CD4-positive, alpha-beta T cell treated with Interferon gamma for 1 hour (primary cell): ENCODE measurements around the gene FITM2.
A peak's percentile ranks its signal among the peaks of the same experiment; 100 is the strongest.
"Not testable (repeated sequence)": the region's sequence is repeated elsewhere in the genome, so short reads cannot be mapped to it uniquely, and the experiment has no call there.

ENCODE experiments used
- DNase-seq: peaks from one replicate; pipeline ENCODE4 v3.0.0-alpha.2; 2020

Gene FITM2

GRCh38 chr20:44310664-44311639 is at the start of gene FITM2:
Gene FITM2 (minus strand): TSS chr20:44311202. CDS start chr20:44311148, 54 bp downstream.
- peak; percentile 97 for DNase-seq

- no peak for DNase-seq
Measured at GRCh38 chr20:44360221-44360620, 49.2 kb upstream of the FITM2 start.

DNA sequence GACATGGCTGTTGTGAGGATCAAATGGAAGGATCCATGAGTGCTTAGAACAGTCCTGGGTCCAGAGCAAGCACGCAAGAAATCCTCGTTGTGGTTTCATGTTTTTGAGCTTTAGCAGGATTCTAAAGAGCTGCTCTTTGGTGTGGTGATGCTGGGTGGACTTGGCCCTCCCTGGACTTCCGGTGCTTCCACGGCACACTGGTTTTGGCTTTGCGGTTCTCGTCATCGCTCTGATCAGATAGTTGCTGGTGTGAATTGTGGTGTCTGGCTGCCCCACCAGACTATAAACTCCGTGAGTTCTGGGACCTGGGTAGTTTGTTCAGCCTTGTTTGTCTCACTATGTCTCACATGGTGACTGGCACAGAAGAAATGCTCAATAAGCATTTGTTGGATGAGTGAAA is 47.8 kb upstream of the FITM2 start:
- DNase-seq: no peak

DNA sequence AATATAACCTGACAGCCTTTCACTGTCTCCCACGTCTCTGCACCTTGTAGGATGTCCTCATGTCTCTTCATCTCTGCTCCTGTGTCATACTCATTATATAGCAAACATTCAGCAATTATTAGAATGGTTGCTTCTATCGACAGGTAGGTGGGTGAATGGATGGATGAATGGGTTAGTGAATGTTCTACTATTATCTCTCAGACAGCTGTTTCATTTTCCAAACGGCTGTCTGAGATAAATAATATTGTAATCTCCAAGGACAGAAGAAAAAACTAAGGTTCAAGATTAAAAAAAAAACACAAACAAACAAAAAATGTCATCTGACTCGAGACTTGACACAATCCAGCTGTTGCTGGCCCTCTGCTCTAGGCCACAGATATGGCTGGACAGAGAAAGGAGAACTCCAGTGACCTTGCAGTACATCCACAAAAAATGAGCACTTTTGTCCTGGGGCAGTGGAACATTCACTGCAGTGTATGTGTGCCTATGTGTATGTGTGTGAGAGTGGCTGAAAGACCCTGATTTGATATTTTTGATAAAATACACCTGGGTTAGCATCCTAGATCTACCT is 46.6 kb upstream of the FITM2 start:
- DNase-seq: no peak

DNA sequence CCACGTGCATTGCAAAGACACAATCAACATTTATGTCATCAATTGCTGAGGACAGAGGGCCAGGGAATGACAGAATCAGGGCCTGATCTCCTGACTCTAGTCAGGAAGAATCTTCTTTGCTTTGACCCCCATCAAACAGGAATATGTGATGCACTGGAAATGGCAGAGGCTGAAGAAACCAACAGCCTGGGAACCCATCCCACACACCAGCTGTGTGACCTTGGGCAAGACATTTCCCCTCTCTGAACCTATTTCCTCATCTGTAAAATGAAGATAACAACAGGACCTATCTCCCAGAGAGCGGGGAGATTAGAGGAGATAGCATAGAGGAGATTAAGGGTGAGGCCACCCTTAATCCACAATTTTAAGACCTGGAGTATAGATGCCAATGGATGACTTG is 46.0 kb upstream of the FITM2 start:
- no peak for DNase-seq

DNA sequence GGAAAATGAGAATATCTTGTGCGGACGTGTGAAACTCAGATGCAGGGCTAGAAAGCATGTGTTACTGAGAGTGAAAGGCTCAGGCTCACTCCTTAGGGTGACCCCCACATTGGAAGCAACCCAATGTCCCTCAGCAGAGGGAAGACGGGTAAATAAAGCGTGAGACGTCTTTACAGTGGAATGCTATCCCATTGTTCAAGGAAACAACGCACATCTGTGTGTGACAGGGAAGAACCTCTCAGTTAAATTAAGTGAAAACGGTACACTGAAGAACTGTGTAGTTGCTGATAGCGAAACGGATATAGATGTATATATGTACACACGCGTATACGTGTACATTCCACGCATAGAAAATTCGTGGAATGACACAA is 45.3 kb upstream of the FITM2 start:
- DNase-seq: no peak

GRCh38 chr20:44355498-44356352 is 44.7 kb upstream of the FITM2 start, which contains the start of gene HNF4A:
Gene HNF4A (plus strand): TSS chr20:44355699. CDS start chr20:44355805, 106 bp downstream.
- DNase-seq: no peak

DNA sequence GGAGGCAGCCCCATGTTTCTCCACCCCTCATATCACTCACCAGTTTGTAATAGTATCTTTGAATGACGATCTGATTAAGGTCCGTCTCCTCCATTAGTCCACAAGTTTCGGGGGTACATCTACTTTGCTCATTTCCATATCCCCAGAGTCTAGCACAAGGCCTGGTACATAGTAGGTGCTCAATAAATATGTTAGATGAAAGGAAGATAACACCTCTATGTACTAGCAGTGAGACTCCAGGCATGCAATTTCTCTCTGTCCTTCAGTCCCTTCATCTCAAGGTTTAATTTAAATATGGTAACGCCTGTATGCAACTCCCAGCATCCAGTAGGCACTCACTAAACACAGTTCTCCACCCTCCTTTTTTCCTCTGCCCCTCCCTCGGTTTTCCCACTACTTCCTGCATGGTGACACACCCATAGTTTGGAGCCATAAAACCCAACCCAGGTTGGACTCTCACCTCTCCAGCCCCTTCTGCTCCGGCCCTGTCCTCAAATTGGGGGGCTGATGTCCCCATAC is 44.0 kb upstream of the FITM2 start:
- no peak for DNase-seq

GRCh38 chr20:44350567-44350966 is 39.6 kb upstream of the FITM2 start:
- DNase-seq: no peak

- no peak for DNase-seq
Measured at GRCh38 chr20:44349349-44349748, 38.3 kb upstream of the FITM2 start.

DNA sequence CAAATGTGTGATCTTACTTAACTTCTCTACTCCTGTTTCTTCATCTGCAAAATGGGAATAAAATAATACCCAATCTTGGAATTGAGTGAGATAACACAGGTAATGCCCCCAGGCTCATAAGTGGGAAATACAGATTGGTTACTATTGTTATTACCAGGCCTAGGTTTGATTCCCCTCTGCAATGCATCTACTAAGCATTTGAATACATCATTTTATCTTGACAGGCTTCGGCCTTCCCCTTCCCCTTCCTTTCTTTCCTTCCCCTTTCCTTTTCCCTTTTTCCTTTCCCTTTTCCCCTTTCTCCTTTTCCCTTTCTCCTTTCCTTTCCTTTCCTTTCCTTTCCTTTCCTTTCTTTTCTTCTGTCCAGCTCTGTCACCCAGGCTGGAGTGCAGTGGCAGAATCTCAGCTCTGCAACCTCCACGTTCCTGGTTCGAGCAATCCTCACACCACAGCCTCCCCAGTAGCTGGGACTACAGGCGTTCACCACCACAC is 37.2 kb upstream of the FITM2 start:
- DNase-seq: no peak

- DNase-seq: not testable (repeated sequence)
Measured at GRCh38 chr20:44345941-44346340, 34.9 kb upstream of the FITM2 start.

DNA sequence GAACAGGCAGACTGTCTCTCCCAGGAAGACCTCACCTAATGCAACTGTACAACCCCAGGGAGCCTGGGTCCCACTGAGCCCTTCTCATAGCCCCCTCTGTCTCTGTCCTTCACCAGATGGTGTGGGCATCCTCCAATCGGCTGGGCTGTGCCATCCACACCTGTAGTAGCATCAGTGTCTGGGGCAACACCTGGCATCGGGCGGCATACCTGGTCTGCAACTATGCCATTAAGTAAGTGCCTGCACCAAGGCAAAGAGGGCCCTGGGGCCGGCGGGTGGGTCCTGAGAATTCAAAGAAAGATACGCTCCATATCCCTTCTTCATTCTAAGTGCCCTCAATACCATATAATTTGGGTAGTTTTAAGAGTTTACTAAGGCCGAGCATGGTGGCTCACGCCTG is 34.1 kb upstream of the FITM2 start:
- no peak for DNase-seq

GRCh38 chr20:44344723-44345122 is 33.7 kb upstream of the FITM2 start:
- no peak for DNase-seq

- DNase-seq: no peak
Measured at GRCh38 chr20:44343162-44343675, 32.2 kb upstream of the FITM2 start.

DNA sequence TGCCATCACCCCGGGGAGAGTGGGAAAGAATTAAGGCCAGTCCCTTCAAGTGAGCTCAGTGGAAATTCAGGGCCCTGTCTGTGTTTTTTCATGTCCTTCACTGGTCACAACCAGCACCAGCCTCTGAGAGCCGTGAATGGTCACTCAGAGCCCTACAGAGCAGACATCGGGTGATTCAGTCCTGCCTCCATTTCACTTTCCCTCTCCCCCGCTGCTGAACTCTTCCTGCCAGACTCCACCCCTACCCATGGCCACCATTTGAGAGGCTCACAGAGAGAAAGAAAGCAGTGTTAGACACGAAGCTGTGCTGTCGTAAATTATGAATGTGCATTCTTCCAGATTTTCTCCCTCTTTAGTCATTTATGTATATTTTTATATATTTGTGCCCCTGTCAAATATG is 31.2 kb upstream of the FITM2 start:
- no peak for DNase-seq

DNA sequence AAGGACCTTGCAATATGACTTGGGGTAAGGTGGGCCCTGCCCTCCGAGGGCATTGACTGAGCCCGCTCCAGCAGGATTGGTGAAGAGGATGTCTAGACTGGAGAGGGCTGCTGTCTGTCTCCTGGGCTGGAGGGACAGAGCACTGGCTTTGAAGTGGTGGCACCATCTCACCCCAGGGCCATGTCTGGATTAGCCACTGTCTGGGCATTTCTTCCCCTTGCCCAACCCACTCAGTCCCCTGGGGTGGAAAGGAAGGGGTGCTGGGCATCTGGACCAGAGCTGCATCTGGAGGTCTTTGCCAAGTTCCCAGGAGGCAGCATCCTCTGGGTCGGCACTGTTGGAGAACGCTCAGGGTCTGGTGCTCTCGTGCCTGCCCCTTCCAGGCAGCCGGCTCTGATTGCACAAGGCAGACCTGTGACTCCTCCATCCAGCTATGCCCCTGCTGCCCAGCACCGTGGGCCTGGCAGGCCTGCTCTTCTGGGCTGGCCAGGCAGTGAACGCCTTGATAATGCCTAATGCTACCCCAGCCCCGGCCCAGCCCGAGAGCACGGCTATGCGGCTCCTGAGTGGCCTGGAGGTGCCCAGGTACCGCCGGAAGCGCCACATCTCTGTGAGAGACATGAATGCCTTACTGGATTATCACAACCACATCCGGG is 25.9 kb upstream of the FITM2 start, which contains the start of gene R3HDML:
R3HDML (plus strand) TSS at position 319 of the 656 bp plus-strand sequence; CDS start at position 434, 115 bp downstream.
- no peak for DNase-seq

GRCh38 chr20:44336086-44336485 is 25.1 kb upstream of the FITM2 start:
- DNase-seq: no peak

GRCh38 chr20:44335675-44336074 is 24.7 kb upstream of the FITM2 start:
- no peak for DNase-seq

- no peak for DNase-seq
Measured at GRCh38 chr20:44334709-44335108, 23.7 kb upstream of the FITM2 start.

- DNase-seq: no peak
Measured at GRCh38 chr20:44334306-44334705, 23.3 kb upstream of the FITM2 start.

- no peak for DNase-seq
Measured at GRCh38 chr20:44331201-44331600, 20.2 kb upstream of the FITM2 start.
